GM18873 (cell line): ENCODE results near the gene RTN4R.

Experiments used
- ATAC-seq: cut with Tn5 transposase; IDR thresholded peaks from one replicate; pipeline ENCODE4 v1.9.1; 2021; ENCODE audit warnings: mild to moderate bottlenecking, moderate library complexity, moderate number of reproducible peaks; ENCODE audit not compliant: unreplicated experiment, low FRiP score

Gene RTN4R

GRCh38 chr22:20232237-20232598 lies 35.9 kb downstream of the RTN4R start:
- ATAC-seq: no peak

GRCh38 chr22:20231514-20232236 lies 36.4 kb downstream of the RTN4R start:
- ATAC-seq: no peak

- no peak for ATAC-seq
Measured at GRCh38 chr22:20230777-20231420, 37.2 kb downstream of the RTN4R start.

- no peak for ATAC-seq
Measured at GRCh38 chr22:20229916-20230775, 38.0 kb downstream of the RTN4R start.

DNA sequence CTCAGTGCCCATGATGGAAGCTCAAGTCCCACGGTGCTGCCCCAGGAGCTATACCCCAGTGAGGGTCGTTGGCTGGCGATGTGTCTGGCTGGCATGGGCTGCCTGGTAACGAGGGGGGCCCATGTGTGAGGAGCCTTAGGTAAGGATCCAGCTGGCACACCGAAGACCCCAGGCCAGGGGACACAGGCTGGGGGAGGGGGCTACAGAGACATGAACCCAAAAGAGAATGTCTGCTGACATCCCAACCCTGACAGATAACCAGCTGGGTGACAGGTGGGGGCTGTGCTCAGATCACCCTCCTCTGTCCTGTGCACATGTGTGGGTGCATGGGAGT lies 39.2 kb downstream of the RTN4R start:
- ATAC-seq: no peak

- no peak for ATAC-seq
Measured at GRCh38 chr22:20228055-20228938, 39.8 kb downstream of the RTN4R start.

DNA sequence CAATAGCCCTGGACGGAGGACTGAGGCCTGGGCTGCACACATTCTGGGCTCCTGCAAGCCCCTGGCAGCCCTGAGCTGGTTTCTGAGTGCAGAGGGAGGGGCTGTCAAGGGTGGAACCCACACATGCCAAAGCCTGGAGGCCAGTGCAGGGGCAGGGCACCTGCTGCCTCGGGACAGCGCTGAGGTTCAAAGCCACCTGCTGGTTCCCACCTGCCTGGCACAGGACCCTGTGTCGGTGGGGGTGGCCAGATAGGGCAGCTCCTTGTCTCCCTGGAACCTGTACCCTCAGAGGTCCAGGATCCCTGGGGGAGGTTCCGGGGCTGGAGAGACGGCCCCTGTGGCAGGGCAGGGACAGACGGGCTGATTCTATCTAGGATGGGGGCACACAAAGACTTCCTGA lies 40.8 kb downstream of the RTN4R start:
- no peak for ATAC-seq

GRCh38 chr22:20226760-20227350 lies 41.3 kb downstream of the RTN4R start:
- no peak for ATAC-seq

DNA sequence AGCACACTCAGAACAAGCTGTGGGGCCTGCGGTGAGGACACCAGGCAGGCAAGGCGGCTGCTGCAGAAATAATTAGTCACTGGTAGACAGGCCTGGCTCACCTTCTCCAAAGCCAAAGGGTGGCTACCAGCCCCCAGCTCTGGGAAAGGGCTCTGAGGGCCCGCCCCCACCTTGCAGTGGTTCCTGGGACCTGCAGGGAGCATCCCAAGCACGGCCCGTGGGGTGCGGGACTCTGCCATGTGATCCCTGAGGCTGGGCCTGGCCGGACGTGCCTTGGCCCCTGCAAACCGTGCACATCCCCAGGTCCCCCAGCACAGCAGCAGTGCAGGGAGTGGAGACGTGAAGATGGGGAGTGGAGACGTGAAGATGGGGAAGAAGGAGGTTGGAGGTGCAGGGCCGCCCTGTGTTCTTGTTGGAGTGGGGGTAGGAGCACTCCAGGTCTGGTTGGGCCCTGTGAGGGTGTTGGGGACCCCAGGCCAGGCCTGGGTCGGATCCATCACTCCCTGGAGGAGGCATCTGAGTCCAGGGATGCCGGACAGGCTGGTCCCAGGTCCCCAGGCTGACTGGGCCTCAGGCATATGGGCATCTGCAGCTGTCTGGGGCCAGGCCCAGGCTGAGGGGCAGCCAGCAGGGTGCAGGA lies 41.9 kb downstream of the RTN4R start:
- no peak for ATAC-seq

DNA sequence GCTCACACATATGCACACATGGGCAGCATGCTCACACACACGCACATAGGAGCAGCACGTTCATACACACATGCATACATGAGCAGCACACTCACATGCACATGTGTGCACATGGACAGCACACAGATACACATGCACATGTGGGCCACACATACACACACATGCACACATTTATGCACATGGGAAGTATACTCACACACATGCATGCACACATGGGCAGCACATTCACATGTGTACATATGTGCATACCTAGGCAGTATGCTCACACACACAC lies 42.5 kb downstream of the RTN4R start:
- ATAC-seq: no peak

DNA sequence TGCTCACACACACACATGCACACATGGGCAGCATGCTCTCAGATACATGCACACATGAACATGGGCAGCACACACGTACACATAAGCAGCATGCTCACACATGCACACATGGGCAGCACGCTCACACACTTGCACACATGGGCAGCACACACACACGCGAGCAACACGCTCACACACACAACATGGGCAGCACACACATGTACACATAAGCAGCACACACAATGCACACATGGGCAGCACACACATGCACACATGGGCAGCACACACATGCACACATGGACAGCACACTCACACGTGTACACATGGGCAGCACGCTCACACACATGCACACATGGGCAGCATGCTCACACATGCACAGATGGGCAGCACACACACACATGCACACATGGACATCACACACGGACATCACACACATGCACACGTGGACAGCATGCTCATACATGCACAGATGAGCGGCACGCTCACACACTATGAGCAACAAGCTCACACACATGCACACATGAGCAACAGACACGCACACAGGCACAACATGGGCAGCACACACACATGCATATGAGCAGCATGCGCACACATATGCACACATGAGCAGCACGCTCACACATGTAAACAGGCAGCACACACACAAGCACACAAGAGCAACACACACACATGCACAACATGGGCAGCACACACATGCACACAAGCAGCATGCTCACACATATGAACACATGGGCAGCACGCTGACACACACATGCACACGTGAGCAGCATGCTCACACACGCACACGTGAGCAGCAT lies 43.0 kb downstream of the RTN4R start:
- ATAC-seq: no peak

- no peak for ATAC-seq
Measured at GRCh38 chr22:20224256-20224626, 43.9 kb downstream of the RTN4R start.

DNA sequence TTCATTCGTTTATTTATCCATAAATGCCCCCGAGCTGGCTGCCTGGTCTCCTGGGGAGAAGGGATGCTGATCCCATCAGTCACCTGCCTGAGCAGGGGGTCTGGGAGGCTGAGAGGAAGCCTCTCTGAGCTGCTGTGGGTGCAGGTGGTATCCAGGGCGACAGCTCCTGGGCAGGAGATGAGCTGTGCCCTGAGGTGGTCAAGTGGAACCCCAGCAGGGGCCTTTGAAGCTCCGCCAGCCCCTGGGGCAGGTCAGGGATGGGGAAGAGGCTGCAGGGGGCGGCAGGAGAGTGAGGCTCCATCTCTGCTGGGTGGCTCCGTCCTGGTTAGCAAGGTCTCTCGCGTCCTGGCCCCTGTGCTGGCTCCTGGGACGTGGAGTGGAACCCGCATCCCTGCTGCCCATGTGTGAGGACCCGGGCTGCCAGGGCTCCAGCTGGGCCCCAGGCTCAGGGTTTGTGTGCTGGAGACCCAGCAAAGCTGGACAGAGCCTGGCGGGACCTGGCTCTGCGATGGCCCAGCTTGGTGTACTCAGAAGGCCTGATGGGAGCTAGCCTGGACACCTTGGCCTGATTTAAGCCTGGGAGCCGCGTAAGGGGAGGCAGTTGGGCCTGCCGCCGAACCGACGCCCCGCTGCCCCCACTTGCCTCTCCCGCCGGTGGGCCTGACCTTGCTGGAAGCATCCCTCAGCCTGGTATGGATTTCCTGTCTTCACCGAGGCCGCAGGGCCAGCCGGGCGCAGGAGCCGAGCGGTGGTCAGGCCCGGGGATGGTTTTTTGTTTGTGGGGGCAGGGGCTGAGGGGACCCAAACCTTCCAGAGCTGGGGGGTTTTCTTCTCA lies 44.5 kb downstream of the RTN4R start:
- ATAC-seq: no peak

GRCh38 chr22:20222764-20223420 lies 45.2 kb downstream of the RTN4R start:
- ATAC-seq: no peak

DNA sequence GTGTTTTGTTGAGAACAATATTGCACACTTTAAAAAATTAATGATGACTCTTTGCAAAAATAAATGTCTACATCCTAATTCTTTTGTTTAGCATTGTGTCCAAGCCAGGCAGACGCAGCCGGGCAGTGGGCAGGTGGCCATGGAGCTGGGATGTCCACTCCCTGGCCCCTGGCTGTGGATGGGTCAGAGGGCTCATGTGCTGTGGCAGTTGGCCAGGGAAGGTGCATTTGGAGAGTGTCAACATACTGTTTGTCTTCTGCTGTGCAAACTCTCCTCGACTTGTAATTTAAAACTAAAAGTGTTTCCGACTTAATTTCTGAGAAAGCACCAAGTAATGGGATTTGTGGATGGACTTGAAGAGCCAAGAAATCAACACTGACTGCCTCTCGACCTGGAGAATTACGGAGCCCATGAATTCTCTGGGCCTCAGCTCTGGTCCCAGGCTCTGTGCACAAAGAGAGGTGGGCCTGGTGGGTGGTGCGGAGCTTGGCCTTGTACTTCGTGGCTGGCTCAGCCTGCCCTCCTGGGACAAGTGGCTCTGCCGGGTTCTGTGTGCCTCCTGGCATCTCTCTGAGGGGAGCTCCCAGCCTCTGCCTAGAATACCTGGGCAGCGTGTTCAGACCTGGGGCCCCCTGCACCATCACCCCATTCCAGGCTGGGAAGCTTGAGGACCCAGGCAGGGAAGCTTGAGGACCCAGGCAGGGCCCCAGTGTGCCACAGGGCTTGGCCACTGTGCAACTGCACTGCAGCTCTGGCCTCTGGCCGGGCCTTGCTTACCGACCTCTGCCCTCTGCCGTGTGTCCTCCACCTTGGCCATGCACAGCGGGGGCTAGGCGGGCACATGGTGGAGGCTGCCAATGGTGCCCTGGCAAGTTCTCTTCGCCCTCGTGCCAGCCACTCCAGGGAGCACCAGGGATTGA lies 46.4 kb downstream of the RTN4R start:
- no peak for ATAC-seq

GRCh38 chr22:20220629-20221026 lies 47.5 kb downstream of the RTN4R start:
- ATAC-seq: no peak
